HepG2 (cell line): Measurements from ENCODE around the gene MIER2. TPM values are rescaled to one million over a fixed set of nuclear protein-coding genes. Genes with fewer than 3 reads are reported as not detected.
A peak's percentile ranks its signal among the peaks of the same experiment; 100 is the strongest.

Experiments used
- AHDC1 ChIP-seq: sonication (generic); formaldehyde crosslinking; IDR thresholded peaks from 2 replicates; pipeline ENCODE4 v1.5.1; 2020; ENCODE audit warnings: mild to moderate bottlenecking, missing genetic modification reagents, borderline replicate concordance
- ARID3A ChIP-seq: IDR thresholded peaks from 2 replicates; pipeline ENCODE4 v1.6.1; 2012; ENCODE audit warnings: low read depth, low read length, improper control_type of control experiment
- BCL6 ChIP-seq: IDR thresholded peaks from 2 replicates; pipeline ENCODE4 v1.6.1; 2016; ENCODE audit warnings: missing genetic modification reagents, missing compliant biosample characterization
- CEBPB ChIP-seq: IDR thresholded peaks from 2 replicates; pipeline ENCODE4 v1.6.1; 2011; ENCODE audit warnings: low read depth, low read length, improper control_type of control experiment, borderline replicate concordance
- ERF ChIP-seq: IDR thresholded peaks from 2 replicates; pipeline ENCODE4 v1.6.1; 2018; ENCODE audit warnings: missing biosample characterization, missing genetic modification reagents
- GFI1 ChIP-seq: sonication (generic); formaldehyde crosslinking; IDR thresholded peaks from 2 replicates; pipeline ENCODE4 v1.5.0; 2020; ENCODE audit warnings: missing genetic modification reagents, mild to moderate bottlenecking, borderline replicate concordance
- IKZF5 ChIP-seq: IDR thresholded peaks from 2 replicates; pipeline ENCODE4 v1.6.1; 2018; ENCODE audit warnings: missing genetic modification reagents, mild to moderate bottlenecking, missing compliant biosample characterization
- NR2F6 ChIP-seq, 2 experiments: IDR thresholded peaks; 2 replicates each; pipeline ENCODE4 v1.6.1; 2016; ENCODE audit warnings: antibody characterized with exemption in 1 of 2, mild to moderate bottlenecking in 1 of 2
- PATZ1 ChIP-seq: sonication (generic); formaldehyde crosslinking; IDR thresholded peaks from 2 replicates; pipeline ENCODE4 v1.4.0; 2020; ENCODE audit warnings: missing genetic modification reagents
- SMAD9 ChIP-seq: sonication (generic); formaldehyde crosslinking; IDR thresholded peaks from 2 replicates; pipeline ENCODE4 v1.5.1; 2020; ENCODE audit warnings: mild to moderate bottlenecking, missing genetic modification reagents
- SP2 ChIP-seq: sonication (generic); formaldehyde crosslinking; IDR thresholded peaks from 2 replicates; pipeline ENCODE4 v1.5.1; 2020; ENCODE audit warnings: mild to moderate bottlenecking, missing genetic modification reagents
- ZNF280B ChIP-seq: sonication (generic); formaldehyde crosslinking; IDR thresholded peaks from 2 replicates; pipeline ENCODE4 v1.5.0; 2020; ENCODE audit warnings: missing genetic modification reagents, mild to moderate bottlenecking, borderline replicate concordance
- ZNF33A ChIP-seq: sonication (generic); formaldehyde crosslinking; IDR thresholded peaks from 2 replicates; pipeline ENCODE4 v1.5.1; 2020; ENCODE audit warnings: missing genetic modification reagents, mild to moderate bottlenecking, moderate library complexity, borderline replicate concordance
- ZNF639 ChIP-seq: conservative IDR thresholded peaks from 2 replicates; pipeline ENCODE4 v1.6.1; 2018; ENCODE audit warnings: missing genetic modification reagents
- polyA plus RNA-seq, 8 experiments: library from polyadenylated mRNA; depleted of rRNA in 3 of 8; stranded (reverse) in 7 of 8; unstranded in 1 of 8; fragments of >200 nt; fragmentation: Illumina TruSeq in 4 of 8; extraction: Trizol in 4 of 8; gene quantifications; 2 replicates each; pipeline versions ENCODE4 v1.2.1 to v1.2.3, GENCODE V29; 2011 to 2016; ENCODE audit warnings: low read depth in 4 of 8, missing spikeins in 1 of 8, mixed read lengths in 1 of 8; ENCODE audit not compliant: insufficient read depth in 1 of 8
- total RNA-seq, 5 experiments: library from RNA; depleted of rRNA; stranded (reverse); fragments of >200 nt; fragmentation: Illumina TruSeq; extraction: Trizol; gene quantifications; 2 replicates each; pipeline ENCODE4 v1.2.3, GENCODE V29; 2016; ENCODE audit warnings: low read depth in 1 of 5

MIER2 gene
- total and polyA plus RNA-seq, 2 of the 13 experiments (the other 11 are each of a cell fraction or from before 2014, with no cell fraction given) = 9.6 to 25.7 TPM

DNA sequence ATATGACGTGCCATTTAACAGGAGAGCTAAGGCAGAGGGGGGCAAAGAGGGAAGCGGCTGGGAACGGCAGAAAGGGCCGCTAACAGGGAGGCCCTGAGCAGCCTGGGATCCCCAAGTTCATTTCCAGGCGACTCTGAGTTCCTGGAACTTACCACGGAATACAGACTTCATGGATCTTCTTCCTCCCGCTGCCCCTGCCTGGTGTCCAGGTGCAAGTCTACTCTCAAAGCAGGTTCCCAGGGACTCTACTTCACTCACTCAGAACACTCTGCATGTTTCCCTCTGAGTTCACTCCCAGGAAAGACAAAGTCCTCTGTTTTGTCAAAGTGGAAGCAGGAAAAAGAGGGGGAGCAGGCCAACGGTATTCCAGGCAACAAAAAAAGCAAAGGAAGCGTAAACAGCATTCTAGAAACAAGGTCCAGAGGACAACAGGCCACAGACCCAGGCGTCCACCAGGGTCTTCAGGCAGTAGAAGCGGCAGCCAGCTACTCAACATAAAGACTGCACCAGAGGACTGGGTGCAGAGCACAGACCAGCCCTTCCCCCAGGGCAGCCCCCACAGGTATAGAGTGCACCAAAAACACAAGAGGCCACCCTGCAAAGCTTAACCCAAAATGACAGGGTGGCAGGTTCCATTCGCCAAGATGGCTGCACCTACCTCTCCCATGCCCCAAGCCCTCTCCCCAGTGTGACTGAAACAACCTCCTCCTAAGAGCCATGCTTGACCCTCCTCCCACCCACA, 3.0 kb downstream of the MIER2 start (continued):
- TF ChIP-seq ARID3A = no peak
- no peak for TF ChIP-seq ZNF639 (CRISPR knock-in tag)
- TF ChIP-seq ZNF280B (CRISPR knock-in tag) = no peak
- TF ChIP-seq IKZF5 = no peak
- no peak for TF ChIP-seq AHDC1 (CRISPR knock-in tag)
- peak; percentile 92 for TF ChIP-seq BCL6
- no peak for TF ChIP-seq GFI1 (CRISPR knock-in tag)
- TF ChIP-seq CEBPB = no peak
- TF ChIP-seq ERF = peak; percentile 48; the same call in 1 of the 2 replicates
- TF ChIP-seq SP2 (CRISPR knock-in tag) = no peak
- TF ChIP-seq SMAD9 = no peak
- TF ChIP-seq ZNF33A (CRISPR knock-in tag) = no peak
- no peak for TF ChIP-seq NR2F6 (IDR thresholded peaks at IDR 0.05)
- 0 out of 2 replicates have a peak, but pooled peaks have one; percentile 16 for TF ChIP-seq NR2F6 (CRISPR knock-in tag; IDR thresholded peaks at IDR 0.05)
- no peak for TF ChIP-seq PATZ1
